Vagina (tissue), 2 donors: ENCODE results near the gene EMB. TPM values are rescaled to one million over a fixed set of nuclear protein-coding genes. Genes with fewer than 3 reads are reported as not detected.
"Not testable (repeated sequence)": the region's sequence is repeated elsewhere in the genome, so short reads cannot be mapped to it uniquely, and the experiment has no call there.

Source experiments
- DNase-seq, 2 donors: peaks; one replicate each; pipeline ENCODE4 v3.0.0-alpha.2; 2017; ENCODE audit errors: extremely low spot score in 2 of 2
- H3K27ac ChIP-seq: fragments of 200-600 bp; sonication (generic); one replicate; pipeline ENCODE4 v1.5.1; 2019
- H3K27me3 ChIP-seq: fragments of 200-600 bp; sonication (generic); one replicate; pipeline ENCODE4 v1.5.1; 2019
- H3K36me3 ChIP-seq, 2 donors: fragments of 200-600 bp; sonication (generic); one replicate each; pipeline ENCODE4 v1.5.1; 2017 to 2019
- H3K4me1 ChIP-seq: fragments of 200-600 bp; sonication (generic); one replicate; pipeline ENCODE4 v1.5.1; 2019
- H3K4me3 ChIP-seq, 2 donors: fragments of 200-600 bp; sonication (generic); 1 replicate in 1 of 2; 2 replicates in 1 of 2; pipeline ENCODE4 v1.5.1; 2016 to 2019
- H3K9me3 ChIP-seq: fragments of 200-600 bp; sonication (generic); one replicate; pipeline ENCODE4 v1.5.1; 2019
- POLR2A ChIP-seq, 2 donors: fragments of 450-650 bp; IDR thresholded peaks; one replicate each; pipeline ENCODE4 v1.6.1; 2017; ENCODE audit warnings: antibody characterized with exemption in 2 of 2, mild to moderate bottlenecking in 2 of 2, moderate library complexity in 2 of 2
- POLR2AphosphoS5 ChIP-seq, 2 donors: sonication (generic); formaldehyde crosslinking; IDR thresholded peaks; one replicate each; pipeline ENCODE4 v1.9.0; 2017; ENCODE audit warnings: antibody characterized with exemption in 2 of 2, mild to moderate bottlenecking in 2 of 2, low read depth in 1 of 2; ENCODE audit not compliant: insufficient read depth in 1 of 2
- intact Hi-C: fragments of 100-400 bp; cut with DNase I; formaldehyde crosslinking; loops from one replicate; pipeline ENCODE4 v1.15.1; 2023
- total RNA-seq: library from RNA; depleted of rRNA; stranded (reverse); fragments of >200 nt; gene quantifications from one replicate; pipeline ENCODE4 v1.2.3, GENCODE V29; 2016
- TF ChIP-seq, protein P1 (sequence below), 3 experiments: fragments of 450-650 bp in 2 of 3; fragments of 200-600 bp in 1 of 3; sonication (generic) in 1 of 3; IDR thresholded peaks; one replicate each; pipeline ENCODE4 v1.5.1; 2017 to 2019; ENCODE audit warnings: antibody characterized with exemption in 3 of 3, mild to moderate bottlenecking in 2 of 3, moderate library complexity in 2 of 3

EMB gene
- total RNA-seq, 1 donor from 2014 or later, result 10.1 TPM

DNA sequence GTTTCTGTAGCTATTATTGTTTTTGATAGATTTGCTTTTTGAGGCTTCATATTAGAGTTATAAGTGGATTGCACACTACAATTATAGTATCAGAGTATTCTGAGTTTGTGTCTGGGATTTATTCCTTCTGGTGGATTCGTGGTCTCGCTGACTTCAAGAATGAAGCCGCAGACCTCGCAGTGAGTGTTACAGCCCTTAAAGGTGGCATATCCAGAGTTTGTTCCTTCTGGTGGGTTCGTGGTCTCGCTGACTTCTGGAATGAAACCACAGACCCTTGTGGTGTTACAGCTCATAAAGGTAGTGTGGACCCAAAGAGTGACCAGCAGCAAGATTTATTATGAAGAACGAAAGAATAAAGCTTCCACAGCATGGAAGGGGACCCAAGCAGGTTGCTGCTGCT, 6.9 kb upstream of the EMB start:
- Histone ChIP-seq H3K27me3 (no peaks in the 10 kb centered on the region), H3K4me1 (no peaks in the 10 kb centered on the region), H3K9me3 (no peaks in the 10 kb centered on the region), H3K36me3 (no peaks in the 10 kb centered on the region), H3K4me3 (no peak overlapping the region), H3K27ac (no peak overlapping the region)
- no peak for TF ChIP-seq POLR2AphosphoS5 (IDR thresholded peaks at IDR 0.05; ENCODE audit: insufficient read depth in 1 of 2, low read depth in 1 of 2)
- TF ChIP-seq, protein P1, sequence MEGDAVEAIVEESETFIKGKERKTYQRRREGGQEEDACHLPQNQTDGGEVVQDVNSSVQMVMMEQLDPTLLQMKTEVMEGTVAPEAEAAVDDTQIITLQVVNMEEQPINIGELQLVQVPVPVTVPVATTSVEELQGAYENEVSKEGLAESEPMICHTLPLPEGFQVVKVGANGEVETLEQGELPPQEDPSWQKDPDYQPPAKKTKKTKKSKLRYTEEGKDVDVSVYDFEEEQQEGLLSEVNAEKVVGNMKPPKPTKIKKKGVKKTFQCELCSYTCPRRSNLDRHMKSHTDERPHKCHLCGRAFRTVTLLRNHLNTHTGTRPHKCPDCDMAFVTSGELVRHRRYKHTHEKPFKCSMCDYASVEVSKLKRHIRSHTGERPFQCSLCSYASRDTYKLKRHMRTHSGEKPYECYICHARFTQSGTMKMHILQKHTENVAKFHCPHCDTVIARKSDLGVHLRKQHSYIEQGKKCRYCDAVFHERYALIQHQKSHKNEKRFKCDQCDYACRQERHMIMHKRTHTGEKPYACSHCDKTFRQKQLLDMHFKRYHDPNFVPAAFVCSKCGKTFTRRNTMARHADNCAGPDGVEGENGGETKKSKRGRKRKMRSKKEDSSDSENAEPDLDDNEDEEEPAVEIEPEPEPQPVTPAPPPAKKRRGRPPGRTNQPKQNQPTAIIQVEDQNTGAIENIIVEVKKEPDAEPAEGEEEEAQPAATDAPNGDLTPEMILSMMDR (IDR thresholded peaks at IDR 0.05), result no peak
- no peak for TF ChIP-seq POLR2A (IDR thresholded peaks at IDR 0.05)
- intact Hi-C loops, result no loop called here
- no peak for DNase-seq

DNA sequence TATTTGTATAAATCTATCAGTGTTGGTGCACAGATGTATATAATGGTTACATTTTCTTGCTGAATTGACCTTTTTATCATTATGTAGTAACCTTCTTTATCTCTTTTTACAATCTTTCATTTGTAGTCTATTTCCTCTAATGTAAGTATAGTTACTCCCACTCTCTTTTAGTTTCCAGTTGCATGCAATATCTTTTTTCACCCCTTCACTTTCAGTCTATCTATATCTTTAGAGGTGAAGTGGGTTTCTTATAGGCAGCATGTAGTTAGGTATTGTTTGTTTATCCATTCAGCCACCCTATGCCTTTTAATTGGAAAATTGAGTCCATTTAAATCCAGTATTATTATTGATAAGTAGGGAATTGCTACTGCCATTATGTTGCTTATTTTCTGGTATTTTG, 6.1 kb upstream of the EMB start:
- no peak for TF ChIP-seq POLR2AphosphoS5 (IDR thresholded peaks at IDR 0.05; ENCODE audit: insufficient read depth in 1 of 2, low read depth in 1 of 2)
- TF ChIP-seq, protein P1 (IDR thresholded peaks at IDR 0.05), result no peak
- TF ChIP-seq POLR2A (IDR thresholded peaks at IDR 0.05), result no peak
- H3K4me1 ChIP-seq, result no peaks in the 10 kb centered on the region

DNA sequence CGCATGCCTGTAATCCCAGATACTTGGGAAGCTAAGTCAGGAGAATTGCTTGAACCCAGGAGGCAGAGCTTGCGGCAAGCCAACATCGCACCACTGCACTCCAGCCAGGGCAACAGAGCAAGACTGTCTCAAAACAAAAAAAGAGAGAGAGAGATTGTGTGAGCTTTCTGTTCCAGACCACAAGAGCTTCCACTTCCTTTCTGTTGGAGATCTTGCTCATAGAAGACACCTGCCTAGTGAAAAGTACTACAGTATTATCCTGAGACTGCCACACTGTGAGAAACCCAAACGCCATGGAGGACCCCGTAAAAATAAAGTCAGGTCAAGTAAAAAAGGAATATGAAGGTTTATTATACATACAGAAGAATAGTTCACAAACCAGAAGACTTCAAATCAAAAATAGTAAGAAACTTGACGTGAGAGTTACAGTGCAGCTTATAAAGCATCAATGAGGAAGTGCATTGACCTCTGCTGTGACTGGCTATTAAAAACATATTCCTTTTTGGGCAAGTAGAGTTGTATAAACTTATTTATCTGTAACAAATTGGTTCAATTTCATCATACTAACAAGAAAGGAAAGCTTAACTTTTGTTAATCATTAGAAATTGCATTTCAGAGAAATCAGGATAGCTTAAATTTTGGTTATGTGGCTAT, 4.3 kb upstream of the EMB start:
- TF ChIP-seq POLR2A (IDR thresholded peaks at IDR 0.05), result no peak
- no peak for TF ChIP-seq POLR2AphosphoS5 (IDR thresholded peaks at IDR 0.05; ENCODE audit: insufficient read depth in 1 of 2, low read depth in 1 of 2)
- TF ChIP-seq, protein P1 (IDR thresholded peaks at IDR 0.05), result no peak
- intact Hi-C loops, result no loop called here
- no peaks in the 10 kb centered on the region for H3K36me3 ChIP-seq
- no peaks in the 10 kb centered on the region for H3K9me3 ChIP-seq
- H3K27me3 ChIP-seq, result no peaks in the 10 kb centered on the region
- H3K4me3 ChIP-seq, result no peak overlapping the region
- H3K4me1 ChIP-seq, result peaks cover 6% of the 10 kb centered on the region
- DNase-seq, result no peak
- no peak overlapping the region for H3K27ac ChIP-seq

More for the DNA sequence above, 6.1 kb upstream of the EMB start:
- H3K9me3 ChIP-seq, result no peaks in the 10 kb centered on the region
- no peaks in the 10 kb centered on the region for H3K36me3 ChIP-seq
- no peak overlapping the region for H3K27ac ChIP-seq
- H3K27me3 ChIP-seq, result no peaks in the 10 kb centered on the region
- DNase-seq, result no peak
- intact Hi-C loops, result no loop called here
- no peak overlapping the region for H3K4me3 ChIP-seq

DNA sequence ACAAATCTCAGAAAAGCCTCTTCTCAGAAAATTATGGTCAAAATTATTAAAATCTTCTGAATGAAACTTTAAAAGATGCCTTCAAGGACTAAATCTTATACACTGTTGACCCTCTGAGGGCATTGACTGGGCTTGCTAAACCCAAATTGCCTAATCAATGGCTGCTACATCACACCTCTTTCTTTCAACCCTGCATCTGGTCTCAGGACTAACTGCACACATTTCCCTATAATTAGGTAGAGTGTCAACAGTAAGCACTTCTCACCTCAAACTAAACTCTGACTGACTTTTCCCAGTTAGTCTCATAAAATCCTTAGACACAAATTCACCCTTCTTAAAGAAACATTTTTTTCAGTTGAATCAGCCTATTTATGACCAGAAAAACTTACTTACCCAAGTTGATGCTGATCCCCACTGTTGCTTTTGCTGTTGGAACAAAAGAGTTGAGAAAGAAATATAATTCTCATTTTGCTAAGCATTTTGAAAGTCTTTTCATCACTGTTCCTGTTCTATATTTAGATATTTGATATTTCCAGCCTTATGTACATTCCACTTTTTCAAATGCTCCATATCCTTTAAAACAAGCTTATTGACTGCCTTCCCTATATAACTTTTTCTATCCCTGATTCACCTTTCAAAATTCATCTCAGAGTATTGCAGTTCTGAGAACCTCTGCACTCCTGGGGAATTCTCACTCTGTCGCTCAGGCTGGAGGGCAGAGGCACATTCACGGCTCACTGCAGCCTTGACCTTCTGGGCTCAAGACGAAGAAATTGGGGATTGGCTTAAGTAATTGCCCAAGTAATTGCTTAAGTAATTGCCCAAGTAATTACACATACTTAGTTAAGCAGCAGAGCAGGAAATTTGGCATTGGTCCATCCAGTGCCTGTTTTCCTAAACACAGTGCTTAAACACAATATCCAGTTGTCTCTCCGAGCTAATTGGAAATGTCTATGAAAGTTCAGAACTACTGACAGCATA, 1.8 kb upstream of the EMB start:
- H3K9me3 ChIP-seq, H3K27me3 ChIP-seq, H3K4me1 ChIP-seq, H3K27ac ChIP-seq, intact Hi-C loops, H3K36me3 ChIP-seq, H3K4me3 ChIP-seq, DNase-seq: not testable (repeated sequence)

DNA sequence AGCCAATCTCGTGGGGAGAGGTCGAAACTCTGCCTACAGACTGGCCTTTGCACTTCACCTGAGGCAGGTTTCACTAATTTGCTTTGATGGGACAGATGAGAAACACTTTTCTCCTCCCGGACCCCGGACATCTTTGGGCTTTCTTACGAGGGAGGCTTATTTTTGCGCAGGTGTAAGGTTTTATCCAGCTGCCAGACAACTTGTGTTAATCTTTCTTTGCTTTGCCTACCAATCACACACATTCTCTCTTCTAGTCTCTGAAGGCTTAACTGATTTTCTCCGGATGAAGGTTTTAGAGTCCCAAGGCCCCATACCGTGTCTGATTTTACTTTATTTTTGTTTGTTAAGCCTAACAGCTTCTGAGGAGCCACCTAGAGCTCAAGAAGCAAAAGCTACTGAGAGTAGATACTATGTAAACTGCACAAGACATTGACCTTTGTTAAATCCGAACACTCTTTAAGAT, 436 bp upstream of the EMB start:
- peaks cover 6% of the 10 kb centered on the region for H3K4me1 ChIP-seq
- intact Hi-C loops, result no loop called here
- H3K36me3 ChIP-seq, result no peaks in the 10 kb centered on the region
- H3K27me3 ChIP-seq, result no peaks in the 10 kb centered on the region
- H3K27ac ChIP-seq, result no peak overlapping the region
- no peak for DNase-seq
- peak overlapping the region; percentile 50 to 56 for H3K4me3 ChIP-seq
- no peaks in the 10 kb centered on the region for H3K9me3 ChIP-seq
- TF ChIP-seq POLR2AphosphoS5 (IDR thresholded peaks at IDR 0.05; ENCODE audit: insufficient read depth in 1 of 2, low read depth in 1 of 2), result no peak
- TF ChIP-seq, protein P1 (IDR thresholded peaks at IDR 0.05), result no peak
